Stimulated activated naive B cell treated with anti-CD40 and anti-IgM and Interleukin-4, amounts not matched to agents 10 μg/mL and 1 μg/mL and 100 μg/mL, for 72 hours (primary cell): Measurements from ENCODE around the gene ELOA2.

ENCODE experiments used
- ATAC-seq, 2 donors: fragments of 150-1000 bp; cut with Tn5 transposase; replicated peaks; 2 replicates each; pipeline ENCODE4 v1.10.0; 2021; ENCODE audit warnings: moderate library complexity in 1 of 2
- DNase-seq: peaks from one replicate; pipeline ENCODE4 v3.0.0; 2021
- H3K27ac Mint-ChIP-seq: one replicate; pipeline ENCODE4 v1.8.0; 2022; ENCODE audit warnings: mild to moderate bottlenecking, mixed read lengths
- H3K27me3 Mint-ChIP-seq, 2 donors: one replicate each; pipeline ENCODE4 v1.8.0; 2022; ENCODE audit warnings: mixed read lengths in 2 of 2
- H3K36me3 Mint-ChIP-seq, 2 donors: one replicate each; pipeline ENCODE4 v1.8.0; 2022; ENCODE audit warnings: mixed read lengths in 2 of 2, mild to moderate bottlenecking in 1 of 2
- H3K4me1 Mint-ChIP-seq, 2 donors: one replicate each; pipeline ENCODE4 v1.8.0; 2022; ENCODE audit warnings: mixed read lengths in 2 of 2, mild to moderate bottlenecking in 1 of 2
- H3K4me3 Mint-ChIP-seq, 2 donors: one replicate each; pipeline ENCODE4 v1.8.0; 2022; ENCODE audit warnings: mild to moderate bottlenecking in 2 of 2, mixed read lengths in 2 of 2, moderate library complexity in 1 of 2
- H3K9me3 Mint-ChIP-seq, 2 donors: one replicate each; pipeline ENCODE4 v1.8.0; 2022; ENCODE audit warnings: mixed read lengths in 2 of 2, mild to moderate bottlenecking in 1 of 2

The ELOA2 gene, protein sequence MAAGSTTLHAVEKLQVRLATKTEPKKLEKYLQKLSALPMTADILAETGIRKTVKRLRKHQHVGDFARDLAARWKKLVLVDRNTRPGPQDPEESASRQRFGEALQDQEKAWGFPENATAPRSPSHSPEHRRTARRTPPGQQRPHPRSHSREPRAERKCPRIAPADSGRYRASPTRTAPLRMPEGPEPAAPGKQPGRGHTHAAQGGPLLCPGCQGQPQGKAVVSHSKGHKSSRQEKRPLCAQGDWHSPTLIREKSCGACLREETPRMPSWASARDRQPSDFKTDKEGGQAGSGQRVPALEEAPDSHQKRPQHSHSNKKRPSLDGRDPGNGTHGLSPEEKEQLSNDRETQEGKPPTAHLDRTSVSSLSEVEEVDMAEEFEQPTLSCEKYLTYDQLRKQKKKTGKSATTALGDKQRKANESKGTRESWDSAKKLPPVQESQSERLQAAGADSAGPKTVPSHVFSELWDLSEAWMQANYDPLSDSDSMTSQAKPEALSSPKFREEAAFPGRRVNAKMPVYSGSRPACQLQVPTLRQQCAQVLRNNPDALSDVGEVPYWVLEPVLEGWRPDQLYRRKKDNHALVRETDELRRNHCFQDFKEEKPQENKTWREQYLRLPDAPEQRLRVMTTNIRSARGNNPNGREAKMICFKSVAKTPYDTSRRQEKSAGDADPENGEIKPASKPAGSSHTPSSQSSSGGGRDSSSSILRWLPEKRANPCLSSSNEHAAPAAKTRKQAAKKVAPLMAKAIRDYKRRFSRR

GRCh38 chr18:47035156-47035671 is at the start of gene ELOA2:
Gene ELOA2 (minus strand): TSS chr18:47035621. CDS start chr18:47035264, 357 bp downstream.
- no peak within 1 kb of the TSS for H3K4me3 Mint-ChIP-seq
- H3K27ac Mint-ChIP-seq, result no peak within 1 kb of the TSS
- DNase-seq (no peak), ATAC-seq (no peak)
- H3K36me3 Mint-ChIP-seq, result peaks cover 0 to 7% of the 10 kb centered on the region in 2 donors
- H3K9me3 Mint-ChIP-seq, result peaks cover 3 to 7% of the 10 kb centered on the region in 2 donors
- H3K27me3 Mint-ChIP-seq, result no peaks in the 10 kb centered on the region
- H3K4me1 Mint-ChIP-seq, result no peaks in the 10 kb centered on the region

GRCh38 chr18:47081578-47081977 is 46.2 kb upstream of the ELOA2 start:
- Mint-ChIP-seq H3K4me3 (no peak overlapping the region), H3K9me3 (no peaks in the 10 kb centered on the region), H3K36me3 (peaks cover 2 to 10% of the 10 kb centered on the region in 2 donors), H3K27me3 (no peaks in the 10 kb centered on the region), H3K27ac (no peak overlapping the region), H3K4me1 (no peaks in the 10 kb centered on the region)
- DNase-seq (no peak), ATAC-seq (no peak)

DNA sequence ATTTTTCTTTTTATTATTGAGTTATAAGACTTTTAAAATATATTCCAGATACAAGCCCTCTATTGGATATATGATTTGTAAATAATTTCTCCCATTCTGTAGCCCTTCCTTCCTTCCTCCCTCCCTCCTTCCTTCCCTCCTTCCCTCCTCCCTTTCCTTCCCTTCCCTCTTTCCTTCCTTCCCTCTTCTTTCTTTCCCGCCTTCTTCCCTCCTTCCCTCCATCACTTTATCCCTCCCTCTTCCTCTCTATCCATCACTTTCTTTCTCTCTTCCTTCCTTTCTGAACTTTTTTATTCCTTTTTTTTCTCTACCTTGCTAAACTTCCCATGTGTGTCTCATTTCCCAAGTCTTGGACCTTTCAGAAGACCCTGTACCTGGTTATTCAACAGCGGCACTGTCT is 45.5 kb upstream of the ELOA2 start:
- DNase-seq (no peak), ATAC-seq (no peak)
- Mint-ChIP-seq H3K9me3 (no peaks in the 10 kb centered on the region), H3K27me3 (no peaks in the 10 kb centered on the region), H3K36me3 (peaks cover 2 to 6% of the 10 kb centered on the region in 2 donors), H3K4me1 (no peaks in the 10 kb centered on the region), H3K27ac (no peak overlapping the region), H3K4me3 (no peak overlapping the region)

DNA sequence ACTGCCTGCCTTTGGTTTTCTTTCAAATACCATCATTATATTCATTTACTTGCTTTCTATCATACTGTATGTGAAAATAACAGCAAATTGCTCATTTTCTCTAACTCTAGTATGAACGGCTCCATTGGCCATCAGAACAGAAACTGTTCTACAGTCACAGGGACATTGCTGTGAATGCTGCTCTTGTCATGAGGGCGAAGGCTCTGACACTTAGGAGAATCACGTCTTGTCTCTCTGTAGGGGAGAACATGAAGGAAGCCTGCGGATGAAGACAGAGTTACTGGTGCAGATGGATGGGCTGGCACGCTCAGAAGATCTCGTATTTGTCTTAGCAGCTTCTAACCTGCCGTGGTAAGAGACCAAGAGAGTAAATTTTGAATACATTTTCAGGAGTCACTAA is 41.7 kb upstream of the ELOA2 start:
- Mint-ChIP-seq H3K36me3 (peaks cover 0 to 3% of the 10 kb centered on the region in 2 donors), H3K27me3 (no peaks in the 10 kb centered on the region), H3K27ac (no peak overlapping the region), H3K9me3 (no peaks in the 10 kb centered on the region), H3K4me1 (no peaks in the 10 kb centered on the region), H3K4me3 (no peak overlapping the region)
- ATAC-seq, result no peak
- no peak for DNase-seq

- ATAC-seq, result no peak
- Mint-ChIP-seq H3K36me3 (peaks cover 0 to 3% of the 10 kb centered on the region in 2 donors), H3K27ac (no peak overlapping the region), H3K4me3 (no peak overlapping the region), H3K27me3 (no peaks in the 10 kb centered on the region), H3K9me3 (no peaks in the 10 kb centered on the region), H3K4me1 (no peaks in the 10 kb centered on the region)
- DNase-seq, result no peak
Measured at GRCh38 chr18:47075098-47075883, 39.9 kb upstream of the ELOA2 start.

GRCh38 chr18:47067648-47068047 is 32.2 kb upstream of the ELOA2 start:
- no peaks in the 10 kb centered on the region for H3K36me3 Mint-ChIP-seq
- H3K9me3 Mint-ChIP-seq, result no peaks in the 10 kb centered on the region
- H3K27ac Mint-ChIP-seq, result no peak overlapping the region
- H3K4me3 Mint-ChIP-seq, result no peak overlapping the region
- ATAC-seq (no peak), DNase-seq (no peak)
- no peaks in the 10 kb centered on the region for H3K4me1 Mint-ChIP-seq
- no peaks in the 10 kb centered on the region for H3K27me3 Mint-ChIP-seq

- Mint-ChIP-seq H3K9me3 (no peaks in the 10 kb centered on the region), H3K4me3 (no peak overlapping the region), H3K27me3 (no peaks in the 10 kb centered on the region), H3K36me3 (no peaks in the 10 kb centered on the region), H3K27ac (no peak overlapping the region), H3K4me1 (no peaks in the 10 kb centered on the region)
- no peak for DNase-seq
- ATAC-seq, result no peak
Measured at GRCh38 chr18:47063096-47063495, 27.7 kb upstream of the ELOA2 start.

DNA sequence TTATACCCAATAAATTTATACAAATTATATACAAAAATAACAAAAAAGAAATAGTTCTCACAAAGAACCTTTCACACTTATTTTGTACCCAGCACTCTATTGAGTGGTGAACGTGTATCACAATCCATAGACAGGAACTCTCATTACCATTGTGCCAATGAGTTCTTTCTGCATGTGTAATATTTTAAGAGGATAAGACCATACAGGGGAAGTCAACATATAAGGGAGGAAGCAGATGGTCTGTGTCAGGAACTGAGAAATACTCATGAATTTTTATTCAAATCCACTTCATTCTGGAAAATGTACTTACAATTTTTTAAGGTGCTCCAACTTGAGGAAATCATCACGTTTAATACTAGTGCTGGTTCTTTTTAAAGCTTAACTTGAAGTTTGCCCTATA is 27.1 kb upstream of the ELOA2 start:
- no peaks in the 10 kb centered on the region for H3K36me3 Mint-ChIP-seq
- H3K4me3 Mint-ChIP-seq, result no peak overlapping the region
- H3K9me3 Mint-ChIP-seq, result no peaks in the 10 kb centered on the region
- ATAC-seq (no peak), DNase-seq (no peak)
- H3K27me3 Mint-ChIP-seq, result no peaks in the 10 kb centered on the region
- H3K27ac Mint-ChIP-seq, result no peak overlapping the region
- H3K4me1 Mint-ChIP-seq, result no peaks in the 10 kb centered on the region

DNA sequence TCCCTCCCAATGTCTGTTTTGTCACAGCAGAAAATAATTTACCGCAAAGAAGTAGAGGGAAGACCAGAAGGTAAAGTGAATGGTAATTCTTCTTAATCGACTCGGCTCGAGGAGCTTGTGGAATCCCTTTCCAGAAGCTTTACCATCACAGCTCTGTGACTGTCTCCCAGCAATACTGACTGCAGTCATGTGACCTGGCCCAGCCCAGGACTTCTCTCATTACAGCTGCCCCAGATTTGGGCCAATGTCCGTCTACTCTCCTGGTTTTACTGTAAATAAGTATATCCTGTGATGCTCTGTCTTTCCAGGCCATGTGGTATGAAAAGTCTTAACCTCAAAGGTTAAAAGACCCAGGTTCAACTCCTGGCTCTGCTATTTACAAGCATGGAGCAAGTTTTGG is 18.9 kb upstream of the ELOA2 start:
- peaks cover 0 to 2% of the 10 kb centered on the region in 2 donors for H3K4me1 Mint-ChIP-seq
- H3K4me3 Mint-ChIP-seq, result no peak overlapping the region
- DNase-seq, result no peak

DNA sequence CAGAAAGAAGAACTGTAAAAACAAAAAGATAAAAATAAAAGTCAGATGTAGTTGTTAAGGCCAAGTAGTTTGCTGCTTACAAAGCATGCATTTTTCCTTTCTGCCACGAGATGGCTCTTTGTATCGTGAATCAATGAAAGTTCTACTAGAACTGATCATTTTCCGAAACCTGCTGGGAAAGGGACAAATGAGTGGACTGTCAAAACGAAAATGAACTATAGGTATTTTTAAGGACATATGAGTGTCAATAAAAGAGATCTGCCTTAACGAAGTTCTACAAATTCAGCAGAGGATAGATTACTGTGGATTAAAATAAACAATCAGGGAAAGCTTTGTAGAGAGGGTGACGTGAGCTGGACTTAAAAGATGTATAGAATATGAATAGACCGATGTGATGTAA is 15.0 kb upstream of the ELOA2 start:
- no peaks in the 10 kb centered on the region for H3K9me3 Mint-ChIP-seq
- DNase-seq, result no peak

More for the DNA sequence above, 18.9 kb upstream of the ELOA2 start:
- peaks cover 4 to 7% of the 10 kb centered on the region in 2 donors for H3K27me3 Mint-ChIP-seq
- no peaks in the 10 kb centered on the region for H3K36me3 Mint-ChIP-seq
- no peak overlapping the region for H3K27ac Mint-ChIP-seq
- no peak for ATAC-seq
- H3K9me3 Mint-ChIP-seq, result no peaks in the 10 kb centered on the region

GRCh38 chr18:47040982-47041381 is 5.6 kb upstream of the ELOA2 start:
- DNase-seq (no peak), ATAC-seq (no peak)
- no peaks in the 10 kb centered on the region for H3K4me1 Mint-ChIP-seq
- no peaks in the 10 kb centered on the region for H3K27me3 Mint-ChIP-seq
- H3K9me3 Mint-ChIP-seq, result no peaks in the 10 kb centered on the region
- no peak overlapping the region for H3K27ac Mint-ChIP-seq
- no peaks in the 10 kb centered on the region for H3K36me3 Mint-ChIP-seq
- no peak overlapping the region for H3K4me3 Mint-ChIP-seq

More for the DNA sequence above, 15.0 kb upstream of the ELOA2 start:
- no peak for ATAC-seq
- H3K27ac Mint-ChIP-seq, result no peak overlapping the region
- H3K4me1 Mint-ChIP-seq, result peaks cover 0 to 2% of the 10 kb centered on the region in 2 donors
- no peaks in the 10 kb centered on the region for H3K36me3 Mint-ChIP-seq
- peaks cover 4 to 7% of the 10 kb centered on the region in 2 donors for H3K27me3 Mint-ChIP-seq
- H3K4me3 Mint-ChIP-seq, result no peak overlapping the region

DNA sequence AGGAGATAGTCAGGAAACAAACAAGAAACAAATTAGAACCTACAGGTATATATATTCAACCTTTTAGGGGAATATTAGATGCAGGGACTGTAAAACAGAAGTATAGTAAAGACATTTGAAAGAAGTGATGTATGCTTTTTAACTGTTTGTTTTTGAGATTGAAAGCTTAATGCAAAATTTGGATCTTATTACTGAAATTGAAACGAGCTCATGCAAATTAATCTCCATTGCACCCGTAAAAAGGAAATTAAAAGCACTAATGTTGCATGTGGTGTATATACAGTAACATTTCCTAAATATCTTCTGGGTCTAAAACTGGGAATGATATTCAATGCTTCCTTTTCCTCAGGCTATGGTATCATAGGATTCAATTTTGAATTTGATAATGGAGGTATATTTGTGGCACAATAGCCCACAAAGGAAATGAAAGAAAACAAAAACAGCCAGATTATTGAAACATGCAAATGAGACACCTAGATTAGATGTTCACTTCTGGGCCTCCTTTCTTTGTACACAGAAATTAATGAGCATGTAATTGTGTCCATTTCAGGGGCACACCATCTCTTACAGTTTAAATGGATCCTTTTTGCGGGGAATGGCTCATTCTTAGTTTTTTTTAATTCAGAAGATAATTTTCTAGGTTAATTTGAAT is 1.6 kb upstream of the ELOA2 start:
- Mint-ChIP-seq H3K9me3 (peaks cover 0 to 3% of the 10 kb centered on the region in 2 donors), H3K36me3 (peaks cover 0 to 7% of the 10 kb centered on the region in 2 donors), H3K27ac (no peak overlapping the region), H3K4me3 (no peak overlapping the region), H3K4me1 (no peaks in the 10 kb centered on the region), H3K27me3 (no peaks in the 10 kb centered on the region)
- DNase-seq, result no peak
- no peak for ATAC-seq

DNA sequence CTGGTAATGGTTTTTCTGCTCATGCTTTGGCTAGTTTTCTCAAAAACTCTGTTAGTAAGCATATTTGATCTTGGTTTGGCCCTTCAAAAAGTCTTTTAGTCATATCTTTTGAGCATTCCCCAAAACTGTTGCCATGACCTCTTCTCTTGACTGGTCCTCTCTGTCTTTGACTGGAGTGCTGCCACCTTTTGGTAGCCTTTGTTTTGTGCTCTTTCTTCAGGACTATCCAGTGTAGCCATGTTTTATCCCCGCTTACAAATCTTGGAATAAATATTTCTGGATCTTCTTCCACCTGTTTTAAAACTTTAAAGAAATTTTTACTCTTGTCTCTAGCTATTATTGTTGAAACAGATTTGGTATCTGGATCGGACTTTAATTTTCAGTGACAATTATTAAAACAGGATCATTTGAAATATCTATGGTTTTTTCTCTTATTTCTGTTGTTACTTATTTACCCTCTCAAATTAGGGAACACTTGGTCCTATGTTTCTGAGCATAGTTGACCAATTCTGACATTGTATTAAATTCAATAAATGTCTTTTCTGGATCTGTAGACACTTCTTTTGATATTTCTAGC is 965 bp upstream of the ELOA2 start:
- Mint-ChIP-seq H3K36me3 (peaks cover 0 to 7% of the 10 kb centered on the region in 2 donors), H3K27me3 (no peaks in the 10 kb centered on the region), H3K4me1 (no peaks in the 10 kb centered on the region), H3K27ac (no peak overlapping the region), H3K4me3 (no peak overlapping the region), H3K9me3 (peaks cover 0 to 4% of the 10 kb centered on the region in 2 donors)
- DNase-seq (no peak), ATAC-seq (no peak)
